Sciatic nerve (tissue), 2 donors: Measurements from ENCODE around the gene SNX25. TPM values are rescaled to one million over a fixed set of nuclear protein-coding genes. Genes with fewer than 3 reads are reported as not detected.
A peak's percentile ranks its signal among the peaks of the same experiment; 100 is the strongest.
"Not testable (repeated sequence)": the region's sequence is repeated elsewhere in the genome, so short reads cannot be mapped to it uniquely, and the experiment has no call there.

ENCODE experiments used
- ATAC-seq: fragments of 200-7000 bp; cut with Tn5 transposase; one replicate; pipeline ENCODE4 v1.9.1; 2020; ENCODE audit warnings: mild to moderate bottlenecking, moderate library complexity
- DNase-seq: peaks from one replicate; pipeline ENCODE4 v3.0.0-alpha.2; 2020; ENCODE audit warnings: low spot score
- intact Hi-C: fragments of 100-400 bp; cut with DNase I; formaldehyde crosslinking; loops from one replicate; pipeline ENCODE4 v1.14.2; 2022
- total RNA-seq: library from RNA; stranded (reverse); fragmentation: NEBNext Ultra II Directional; extraction: Animal tissue kit (Norgen Biotek cat#: 25700); gene quantifications from one replicate; pipeline ENCODE4 v1.2.1, GENCODE V29; 2021
- donor health status: DM: no; HTN: no; CAD: no.
- donor health status: DM: no; HTN: no; CAD: no.

Gene SNX25
- total RNA-seq, 1 donor from 2014 or later, result 33.6 TPM

- intact Hi-C loops, result no loop called here
- no peak for ATAC-seq
- no peak for DNase-seq
Measured at GRCh38 chr4:185224597-185224996, 15.2 kb downstream of the SNX25 start.

GRCh38 chr4:185225940-185226339 is 16.5 kb downstream of the SNX25 start:
- intact Hi-C loops, result no loop called here
- DNase-seq (no peak), ATAC-seq (no peak)

GRCh38 chr4:185227131-185227551 is 17.7 kb downstream of the SNX25 start:
- ATAC-seq (peak; percentile 57), DNase-seq (no peak)
- intact Hi-C loops, result no loop called here

- DNase-seq (no peak), ATAC-seq (peak; percentile 62)
- intact Hi-C loops, result no loop called here
Measured at GRCh38 chr4:185227713-185228278, 18.4 kb downstream of the SNX25 start.

- peak; percentile 73 for ATAC-seq
Measured at GRCh38 chr4:185229021-185229818, 19.8 kb downstream of the SNX25 start.

GRCh38 chr4:185232370-185232769 is 23.0 kb downstream of the SNX25 start:
- ATAC-seq, result no peak
- intact Hi-C loops, result no loop called here

More at GRCh38 chr4:185229021-185229818, 19.8 kb downstream of the SNX25 start:
- intact Hi-C loops, result no loop called here
- DNase-seq, result no peak

GRCh38 chr4:185235119-185235842 is 25.9 kb downstream of the SNX25 start:
- intact Hi-C loops, result no loop called here
- DNase-seq (no peak), ATAC-seq (no peak)

More at GRCh38 chr4:185232370-185232769, 23.0 kb downstream of the SNX25 start:
- no peak for DNase-seq

GRCh38 chr4:185235843-185236503 is 26.6 kb downstream of the SNX25 start:
- intact Hi-C loops, result no loop called here
- DNase-seq (no peak), ATAC-seq (peak; percentile 38)

GRCh38 chr4:185237175-185237574 is 27.8 kb downstream of the SNX25 start:
- intact Hi-C loops, result no loop called here
- no peak for DNase-seq
- ATAC-seq, result peak; percentile 84

GRCh38 chr4:185238215-185238681 is 28.9 kb downstream of the SNX25 start:
- DNase-seq, result no peak
- no peak for ATAC-seq
- intact Hi-C loops, result no loop called here

GRCh38 chr4:185238750-185239149 is 29.4 kb downstream of the SNX25 start:
- ATAC-seq (no peak), DNase-seq (no peak)
- intact Hi-C loops, result no loop called here

GRCh38 chr4:185240486-185240885 is 31.1 kb downstream of the SNX25 start:
- intact Hi-C loops, ATAC-seq, DNase-seq: not testable (repeated sequence)

GRCh38 chr4:185242749-185243533 is 33.5 kb downstream of the SNX25 start:
- DNase-seq (no peak), ATAC-seq (no peak)
- intact Hi-C loops, result no loop called here

GRCh38 chr4:185243879-185244278 is 34.5 kb downstream of the SNX25 start:
- DNase-seq, result no peak
- ATAC-seq, result no peak
- intact Hi-C loops, result no loop called here

- intact Hi-C loops, result no loop called here
- ATAC-seq (peak; percentile 55), DNase-seq (no peak)
Measured at GRCh38 chr4:185244763-185245162, 35.4 kb downstream of the SNX25 start.

GRCh38 chr4:185246453-185246852 is 37.1 kb downstream of the SNX25 start:
- DNase-seq (no peak), ATAC-seq (no peak)
- intact Hi-C loops, result no loop called here

GRCh38 chr4:185247151-185247550 is 37.8 kb downstream of the SNX25 start:
- intact Hi-C loops, result no loop called here
- DNase-seq (no peak), ATAC-seq (no peak)

- ATAC-seq (no peak), DNase-seq (no peak)
- intact Hi-C loops, result no loop called here
Measured at GRCh38 chr4:185248393-185249039, 39.1 kb downstream of the SNX25 start.
